Gastrocnemius medialis (tissue), 4 donors: ENCODE measurements around the gene KCNK18.

Source experiments
- POLR2A ChIP-seq, 2 donors: fragments of 450-650 bp; IDR thresholded peaks; one replicate each; pipeline ENCODE4 v1.6.1; 2017; ENCODE audit warnings: antibody characterized with exemption in 2 of 2, mild to moderate bottlenecking in 2 of 2, moderate library complexity in 2 of 2
- TF ChIP-seq, protein P1 (sequence below), 5 experiments: fragments of 450-650 bp in 3 of 5; fragments of 200-600 bp in 2 of 5; sonication (generic) in 2 of 5; IDR thresholded peaks in 4 of 5; conservative IDR thresholded peaks in 1 of 5; 1 replicate in 4 of 5; 2 replicates in 1 of 5; pipeline ENCODE4 v1.5.1; 2016 to 2019; ENCODE audit warnings: antibody characterized with exemption in 5 of 5, mild to moderate bottlenecking in 3 of 5, moderate library complexity in 3 of 5

DNA sequence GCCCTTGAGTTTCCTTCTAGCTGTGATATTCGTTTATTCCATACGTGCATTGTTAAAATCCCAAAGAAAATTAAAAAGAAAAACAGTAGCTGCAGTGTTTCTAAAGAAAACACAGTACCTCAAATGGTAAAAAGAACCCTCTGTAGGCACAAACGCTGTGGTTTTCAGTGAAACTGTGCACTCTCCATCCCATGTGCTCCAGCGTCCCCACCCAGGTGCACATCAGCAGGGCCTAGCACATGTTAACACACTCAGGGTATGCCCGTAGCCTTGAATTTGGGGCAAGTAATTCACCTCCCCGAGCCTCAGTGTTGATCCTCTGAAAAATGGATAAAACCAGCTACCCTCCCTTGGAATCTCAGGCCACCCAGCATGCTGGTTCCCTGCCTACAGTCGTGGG is 53.1 kb downstream of the KCNK18 start:
- TF ChIP-seq, protein P1, sequence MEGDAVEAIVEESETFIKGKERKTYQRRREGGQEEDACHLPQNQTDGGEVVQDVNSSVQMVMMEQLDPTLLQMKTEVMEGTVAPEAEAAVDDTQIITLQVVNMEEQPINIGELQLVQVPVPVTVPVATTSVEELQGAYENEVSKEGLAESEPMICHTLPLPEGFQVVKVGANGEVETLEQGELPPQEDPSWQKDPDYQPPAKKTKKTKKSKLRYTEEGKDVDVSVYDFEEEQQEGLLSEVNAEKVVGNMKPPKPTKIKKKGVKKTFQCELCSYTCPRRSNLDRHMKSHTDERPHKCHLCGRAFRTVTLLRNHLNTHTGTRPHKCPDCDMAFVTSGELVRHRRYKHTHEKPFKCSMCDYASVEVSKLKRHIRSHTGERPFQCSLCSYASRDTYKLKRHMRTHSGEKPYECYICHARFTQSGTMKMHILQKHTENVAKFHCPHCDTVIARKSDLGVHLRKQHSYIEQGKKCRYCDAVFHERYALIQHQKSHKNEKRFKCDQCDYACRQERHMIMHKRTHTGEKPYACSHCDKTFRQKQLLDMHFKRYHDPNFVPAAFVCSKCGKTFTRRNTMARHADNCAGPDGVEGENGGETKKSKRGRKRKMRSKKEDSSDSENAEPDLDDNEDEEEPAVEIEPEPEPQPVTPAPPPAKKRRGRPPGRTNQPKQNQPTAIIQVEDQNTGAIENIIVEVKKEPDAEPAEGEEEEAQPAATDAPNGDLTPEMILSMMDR (IDR thresholded peaks at IDR 0.05 in 4 of 5, conservative IDR thresholded peaks at IDR 0.05 in 1 of 5), result no peak
- no peak for TF ChIP-seq POLR2A (IDR thresholded peaks at IDR 0.05)
